OCI-LY1 (cell line): ENCODE measurements around the gene RBP3.

Experiments
- CTCF ChIP-seq: fragments of 200-600 bp; sonication (generic), shearing (Covaris generic); IDR thresholded peaks from 2 replicates; pipeline ENCODE4 v1.5.1; 2017; ENCODE audit warnings: mild to moderate bottlenecking, antibody characterized with exemption, low read length, moderate library complexity, mixed read lengths
- EZH2 ChIP-seq: fragments of 200-600 bp; sonication (generic), shearing (Covaris generic); IDR thresholded peaks from 2 replicates; pipeline ENCODE4 v1.8.0; 2017; ENCODE audit warnings: borderline replicate concordance, mixed run types, mild to moderate bottlenecking, antibody characterized with exemption, low read length, moderate library complexity, mixed read lengths

- TF ChIP-seq CTCF (no peak), EZH2 (no peak)
Measured at GRCh38 chr10:47384148-47384921, 36.2 kb downstream of the RBP3 start, which contains the start of gene ZNF488.
